ENCODE results near the gene TECPR2.

TECPR2 gene

GRCh38 chr14:102501751-102502315 lies 139.1 kb downstream of the TECPR2 start:
- peak; percentile 16 for TF ChIP-seq CTCF (IDR thresholded peaks at IDR 0.05; ENCODE audit: low read depth, low read length, missing control alignments)
- H3K4me3 ChIP-seq (replicated peaks; ENCODE audit: low read depth, low read length): no peak overlapping the region
- no peak for DNase-seq (ENCODE audit: extremely low read depth, low read depth)

- no peak overlapping the region for H3K4me3 ChIP-seq (replicated peaks; ENCODE audit: low read depth, low read length)
- DNase-seq (ENCODE audit: extremely low read depth, low read depth): no peak
- no peak for TF ChIP-seq CTCF (IDR thresholded peaks at IDR 0.05; ENCODE audit: low read depth, low read length, missing control alignments)
Observed at GRCh38 chr14:102502571-102502970, 139.8 kb downstream of the TECPR2 start.

- H3K4me3 ChIP-seq (replicated peaks; ENCODE audit: low read depth, low read length): no peak overlapping the region
- no peak for DNase-seq (ENCODE audit: extremely low read depth, low read depth)
- TF ChIP-seq CTCF (IDR thresholded peaks at IDR 0.05; ENCODE audit: low read depth, low read length, missing control alignments): no peak
Observed at GRCh38 chr14:102503641-102504327, 141.0 kb downstream of the TECPR2 start.

- DNase-seq (ENCODE audit: extremely low read depth, low read depth): no peak
- no peak overlapping the region for H3K4me3 ChIP-seq (replicated peaks; ENCODE audit: low read depth, low read length)
- no peak for TF ChIP-seq CTCF (IDR thresholded peaks at IDR 0.05; ENCODE audit: low read depth, low read length, missing control alignments)
Observed at GRCh38 chr14:102504328-102504999, 141.7 kb downstream of the TECPR2 start.

- no peak overlapping the region for H3K4me3 ChIP-seq (replicated peaks; ENCODE audit: low read depth, low read length)
- TF ChIP-seq CTCF (IDR thresholded peaks at IDR 0.05; ENCODE audit: low read depth, low read length, missing control alignments): no peak
- DNase-seq (ENCODE audit: extremely low read depth, low read depth): no peak
Observed at GRCh38 chr14:102505000-102505619, 142.4 kb downstream of the TECPR2 start.

GRCh38 chr14:102505775-102506625 lies 143.3 kb downstream of the TECPR2 start:
- no peak overlapping the region for H3K4me3 ChIP-seq (replicated peaks; ENCODE audit: low read depth, low read length)
- TF ChIP-seq CTCF (IDR thresholded peaks at IDR 0.05; ENCODE audit: low read depth, low read length, missing control alignments): no peak
- DNase-seq (ENCODE audit: extremely low read depth, low read depth): no peak

Data from HFF-Myc (cell line).